HFFc6 (cell line): ENCODE results near the gene GSG1L2. TPM values are rescaled to one million over a fixed set of nuclear protein-coding genes. Genes with fewer than 3 reads are reported as not detected.

Experiments used
- DNase-seq: peaks from one replicate; pipeline ENCODE4 v3.0.0-alpha.2; 2018
- H3K27ac Mint-ChIP-seq: 2 replicates; pipeline ENCODE4 v1.8.0; 2020; ENCODE audit warnings: mild to moderate bottlenecking, mixed read lengths
- H3K27me3 Mint-ChIP-seq: 2 replicates; pipeline ENCODE4 v1.8.0; 2021; ENCODE audit warnings: mild to moderate bottlenecking, moderate library complexity, mixed read lengths; ENCODE audit not compliant: insufficient read depth
- H3K36me3 Mint-ChIP-seq: 2 replicates; pipeline ENCODE4 v1.8.0; 2021; ENCODE audit warnings: low read depth, mixed read lengths
- H3K4me1 Mint-ChIP-seq: 2 replicates; pipeline ENCODE4 v1.8.0; 2020; ENCODE audit warnings: low read depth, mixed read lengths
- H3K4me3 Mint-ChIP-seq: 2 replicates; pipeline ENCODE4 v1.8.0; 2020; ENCODE audit warnings: mild to moderate bottlenecking, moderate library complexity, mixed read lengths
- H3K9me3 Mint-ChIP-seq: 2 replicates; pipeline ENCODE4 v1.8.0; 2020; ENCODE audit warnings: mild to moderate bottlenecking, mixed read lengths
- CTCF ChIP-seq: fragments of 200-600 bp; sonication (generic); IDR thresholded peaks from 2 replicates; pipeline ENCODE4 v1.5.0; 2021; ENCODE audit warnings: antibody characterized with exemption, mild to moderate bottlenecking
- total RNA-seq, 6 experiments: library from RNA; stranded (reverse); fragmentation: NEBNext Ultra II Directional; extraction: Animal tissue kit (Norgen Biotek cat#: 25700); gene quantifications; 2 replicates in 1 of 6; 3 replicates in 5 of 6; pipeline ENCODE4 v1.2.3, GENCODE V29; 2021

Gene GSG1L2
- total RNA-seq, 6 experiments from 2014 or later = not detected

GRCh38 chr17:9860851-9861250, 39.0 kb upstream of the GSG1L2 start:
- Mint-ChIP-seq H3K27ac (no peak overlapping the region), H3K4me3 (no peak overlapping the region), H3K4me1 (no peaks in the 10 kb centered on the region), H3K27me3 (peaks cover 16% of the 10 kb centered on the region), H3K36me3 (peaks cover 6% of the 10 kb centered on the region; the same call in 1 of the 2 replicates), H3K9me3 (peaks cover 31% of the 10 kb centered on the region)
- DNase-seq = no peak
- no peak for TF ChIP-seq CTCF

GRCh38 chr17:9859781-9860180, 37.9 kb upstream of the GSG1L2 start:
- H3K4me1 Mint-ChIP-seq = no peaks in the 10 kb centered on the region
- no peaks in the 10 kb centered on the region; the same call in 1 of the 2 replicates for H3K36me3 Mint-ChIP-seq
- peaks cover 19% of the 10 kb centered on the region for H3K27me3 Mint-ChIP-seq
- no peak for TF ChIP-seq CTCF
- DNase-seq = no peak
- H3K27ac Mint-ChIP-seq = no peak overlapping the region
- peaks cover 26% of the 10 kb centered on the region for H3K9me3 Mint-ChIP-seq
- no peak overlapping the region for H3K4me3 Mint-ChIP-seq

- TF ChIP-seq CTCF = no peak
- peaks cover 9% of the 10 kb centered on the region for H3K9me3 Mint-ChIP-seq
- H3K36me3 Mint-ChIP-seq = no peaks in the 10 kb centered on the region
- H3K4me3 Mint-ChIP-seq = no peak overlapping the region
- peaks cover 14% of the 10 kb centered on the region for H3K27me3 Mint-ChIP-seq
- DNase-seq = no peak
- H3K27ac Mint-ChIP-seq = no peak overlapping the region
- H3K4me1 Mint-ChIP-seq = no peaks in the 10 kb centered on the region
Observed at GRCh38 chr17:9855036-9855435, 33.2 kb upstream of the GSG1L2 start.

GRCh38 chr17:9854255-9854654, 32.4 kb upstream of the GSG1L2 start:
- H3K36me3 Mint-ChIP-seq = no peaks in the 10 kb centered on the region
- H3K27ac Mint-ChIP-seq = no peak overlapping the region
- no peaks in the 10 kb centered on the region for H3K4me1 Mint-ChIP-seq
- H3K27me3 Mint-ChIP-seq = peaks cover 13% of the 10 kb centered on the region
- no peak for DNase-seq
- H3K9me3 Mint-ChIP-seq = peaks cover 6% of the 10 kb centered on the region
- TF ChIP-seq CTCF = no peak
- H3K4me3 Mint-ChIP-seq = no peak overlapping the region

GRCh38 chr17:9850151-9850550, 28.3 kb upstream of the GSG1L2 start:
- DNase-seq = no peak
- Mint-ChIP-seq H3K27me3 (peaks cover 10% of the 10 kb centered on the region), H3K4me3 (no peak overlapping the region), H3K36me3 (no peaks in the 10 kb centered on the region), H3K27ac (no peak overlapping the region), H3K4me1 (no peaks in the 10 kb centered on the region), H3K9me3 (peaks cover 4% of the 10 kb centered on the region)
- no peak for TF ChIP-seq CTCF

GRCh38 chr17:9845306-9845705, 23.4 kb upstream of the GSG1L2 start:
- TF ChIP-seq CTCF = no peak
- peaks cover 3% of the 10 kb centered on the region; the same call in 1 of the 2 replicates for H3K27me3 Mint-ChIP-seq
- no peak overlapping the region for H3K27ac Mint-ChIP-seq
- H3K4me1 Mint-ChIP-seq = no peaks in the 10 kb centered on the region
- DNase-seq = no peak
- peaks cover 15% of the 10 kb centered on the region; the same call in 1 of the 2 replicates for H3K9me3 Mint-ChIP-seq
- no peak overlapping the region for H3K4me3 Mint-ChIP-seq
- no peaks in the 10 kb centered on the region for H3K36me3 Mint-ChIP-seq
